ENCODE data around the gene NUTM1. TPM values are rescaled to one million over a fixed set of nuclear protein-coding genes. Genes with fewer than 3 reads are reported as not detected.

The NUTM1 gene
- total RNA-seq, 1 experiment from 2014 or later = 0.26 TPM

- no peak overlapping the region for H3K23ac ChIP-seq (ENCODE audit: insufficient read length, low read depth, low read length)
- H2BK12ac ChIP-seq (ENCODE audit: insufficient read length, low read depth, low read length) = no peak overlapping the region
- no peak overlapping the region for H2BK5ac ChIP-seq (ENCODE audit: insufficient read length, low read length)
- H3K4me1 Mint-ChIP-seq = no peaks in the 10 kb centered on the region
- H3K27ac Mint-ChIP-seq = no peak overlapping the region
- no peak overlapping the region for H3K4ac ChIP-seq (ENCODE audit: low read depth, low read length)
- H2BK20ac ChIP-seq (ENCODE audit: low read depth, low read length, poor library complexity, severe bottlenecking) = no peak overlapping the region
- peaks cover 0 to under 1% of the 10 kb centered on the region in 2 experiments; a peak in 2 of 5 replicates for H3K9me3 Mint-ChIP-seq
- no peak overlapping the region for H4K8ac ChIP-seq (replicated peaks; ENCODE audit: insufficient read length, low read depth, low read length)
- DNase-seq = no peak
- H3K56ac ChIP-seq (ENCODE audit: insufficient read length, low read depth, low read length) = no peak overlapping the region
- H3K27ac ChIP-seq (ENCODE audit: insufficient read length, low read depth, low read length) = no peak overlapping the region
- no peaks in the 10 kb centered on the region for H3K79me2 ChIP-seq (ENCODE audit: insufficient read depth, low read length)
- H2BK15ac ChIP-seq (ENCODE audit: low read depth, low read length) = no peak overlapping the region
- H2AK5ac ChIP-seq (ENCODE audit: insufficient read length, low read length) = no peak overlapping the region
- no peaks in the 10 kb centered on the region for H4K20me1 ChIP-seq (ENCODE audit: control insufficient read depth, insufficient read depth, insufficient read length)
- H3K4me3 Mint-ChIP-seq = no peak overlapping the region
- no peak overlapping the region for H3K18ac ChIP-seq (ENCODE audit: insufficient read length, low read depth, low read length)
- WGBS (ENCODE audit: extremely low coverage, insufficient read length, low lambda C conversion rate) = no CpG with 5 or more reads among the region's 1 CpG
- no peak overlapping the region for H3K9ac ChIP-seq (ENCODE audit: extremely low read depth, insufficient read length, low read length)
- no peaks in the 10 kb centered on the region for H3K9me3 ChIP-seq (ENCODE audit: control insufficient read depth, low read depth, low read length)
- no peaks in the 10 kb centered on the region for H3K27me3 Mint-ChIP-seq (ENCODE audit: low read depth)
- no peak overlapping the region for H3K14ac ChIP-seq (ENCODE audit: insufficient read depth, low read length)
- no peak overlapping the region for H4K91ac ChIP-seq (ENCODE audit: insufficient read length, low read depth, low read length)
- no peaks in the 10 kb centered on the region for H3K27me3 ChIP-seq (ENCODE audit: insufficient read depth, low read length)
- H3K79me1 ChIP-seq (ENCODE audit: insufficient read depth, low read depth, low read length, poor library complexity, severe bottlenecking) = no peaks in the 10 kb centered on the region
- no peaks in the 10 kb centered on the region for H3K23me2 ChIP-seq (ENCODE audit: insufficient read length, low read depth, low read length, poor library complexity, severe bottlenecking)
- no peak overlapping the region for H3K4me2 ChIP-seq (ENCODE audit: insufficient read depth, insufficient read length, low read length)
- no peak overlapping the region for H4K5ac ChIP-seq (ENCODE audit: insufficient read length, low read depth, low read length)
- no peak for TF ChIP-seq CTCF (conservative IDR thresholded peaks at IDR 0.05)
- H2AFZ ChIP-seq (ENCODE audit: low read length) = no peak overlapping the region
- H3K36me3 Mint-ChIP-seq (ENCODE audit: insufficient read depth in 1 of 3, low read depth in 3 of 3) = peaks cover 0 to 3% (median under 1%) of the 10 kb centered on the region in 3 experiments; a peak in 2 of 7 replicates
- no peak overlapping the region for H3T11ph ChIP-seq (ENCODE audit: low read length)
- no peak overlapping the region for H2BK120ac ChIP-seq (ENCODE audit: low read depth, low read length, poor library complexity, severe bottlenecking)
- no peaks in the 10 kb centered on the region for H3K4me1 ChIP-seq (ENCODE audit: insufficient read depth, low read length)
These were observed 46.1 kb upstream of the NUTM1 start for GRCh38 chr15:34297059-34297458.

All from H9 (cell line).